NCI-H146 (cell line): ENCODE measurements around the gene SYS1.

Experiments
- DNase-seq: peaks from one replicate; lab custom pipeline; 2025; lab: John Stamatoyannopoulos, UW

Gene SYS1

DNA sequence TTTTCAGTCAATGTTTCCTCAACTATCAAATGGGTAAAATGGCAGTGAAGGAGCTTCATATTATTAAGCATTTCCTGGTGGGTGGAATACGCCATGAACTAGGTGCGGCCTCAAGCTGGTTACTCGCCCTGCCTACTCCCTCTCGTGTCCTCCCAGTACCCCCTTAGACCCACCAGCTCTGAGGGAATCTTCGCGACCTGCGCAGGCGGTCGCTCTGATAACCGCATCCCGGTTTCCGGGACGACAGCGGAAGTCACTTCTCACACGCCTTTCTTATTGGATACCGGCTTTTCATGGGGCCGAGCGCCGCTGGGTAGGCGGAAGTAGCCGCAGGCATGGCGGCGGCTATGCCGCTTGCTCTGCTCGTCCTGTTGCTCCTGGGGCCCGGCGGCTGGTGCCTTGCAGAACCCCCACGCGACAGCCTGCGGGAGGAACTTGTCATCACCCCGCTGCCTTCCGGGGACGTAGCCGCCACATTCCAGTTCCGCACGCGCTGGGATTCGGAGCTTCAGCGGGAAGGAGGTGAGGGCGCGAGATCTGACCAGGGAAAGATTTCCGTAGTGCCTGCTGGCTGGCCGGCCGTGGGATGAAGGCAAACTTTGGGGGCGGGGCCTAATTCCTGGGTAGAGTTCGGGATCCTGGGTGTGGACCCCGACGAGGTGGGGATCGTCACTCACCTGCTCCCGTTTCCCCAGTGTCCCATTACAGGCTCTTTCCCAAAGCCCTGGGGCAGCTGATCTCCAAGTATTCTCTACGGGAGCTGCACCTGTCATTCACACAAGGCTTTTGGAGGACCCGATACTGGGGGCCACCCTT, 53.1 kb downstream of the SYS1 start, which contains the start of gene PIGT:
TSS of gene PIGT (plus strand) at position 320 of the 816 bp plus-strand sequence. CDS start at position 336, 16 bp downstream.
- DNase-seq: peak; percentile 94

GRCh38 chr20:45416917-45417316, 54.0 kb downstream of the SYS1 start:
- no peak for DNase-seq
